ENCODE results near the gene GCK.

The GCK gene

DNA sequence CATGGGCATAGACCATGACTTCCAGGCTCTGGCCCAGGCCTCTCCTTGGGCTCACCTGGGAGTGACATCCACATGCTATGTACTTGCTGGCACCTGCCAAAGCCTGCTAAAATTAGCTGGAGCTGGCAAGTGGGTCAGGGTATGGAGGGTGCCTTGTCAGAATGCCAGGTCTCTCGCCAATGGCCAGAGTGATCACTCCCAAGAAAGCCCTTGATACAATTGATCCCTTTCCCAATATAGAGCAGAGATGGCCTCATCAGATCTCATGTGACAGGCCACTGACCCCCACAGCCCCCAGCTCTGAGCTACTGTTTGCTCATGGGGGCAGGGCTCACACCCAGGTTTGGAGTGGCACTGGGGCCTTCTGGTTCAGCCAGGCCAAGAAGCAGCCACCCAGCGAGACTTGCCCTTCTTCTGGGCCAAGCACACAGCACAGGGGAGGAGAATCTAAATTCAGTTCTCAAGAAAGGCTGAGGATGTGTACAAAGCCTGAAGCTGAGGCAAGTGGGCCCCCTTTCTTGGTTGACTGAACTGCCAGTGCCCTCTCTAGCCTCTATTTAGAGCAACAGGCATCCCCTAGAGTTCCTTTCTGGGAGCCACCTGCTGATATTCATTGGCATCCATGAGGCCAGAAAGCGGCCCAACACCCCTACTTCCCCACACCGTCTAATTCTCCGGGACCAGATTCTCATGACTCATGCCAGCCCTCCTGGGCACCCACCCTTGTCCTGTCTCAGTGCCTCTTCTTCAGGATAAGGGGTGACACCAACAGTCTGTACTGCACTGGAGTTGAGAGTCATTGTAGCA lies 29.2 kb downstream of the GCK start:
- no peak for TF ChIP-seq ZBTB7A (IDR thresholded peaks at IDR 0.05; ENCODE audit: low read depth)
- TF ChIP-seq YY1 (IDR thresholded peaks at IDR 0.05; ENCODE audit: low read depth), result no peak
- no peak for TF ChIP-seq TAF1 (IDR thresholded peaks at IDR 0.05; ENCODE audit: low read depth)
- no peak for TF ChIP-seq EGR1 (IDR thresholded peaks at IDR 0.05)
- TF ChIP-seq RAD21 (IDR thresholded peaks at IDR 0.05; ENCODE audit: low read depth), result no peak
- no peak for TF ChIP-seq CREB1 (IDR thresholded peaks at IDR 0.05; ENCODE audit: low read depth)
- TF ChIP-seq TCF12 (IDR thresholded peaks at IDR 0.05; ENCODE audit: low read depth), result no peak
- TF ChIP-seq FOXM1 (IDR thresholded peaks at IDR 0.05; ENCODE audit: borderline replicate concordance, low read depth), result no peak
- TF ChIP-seq, protein P1, sequence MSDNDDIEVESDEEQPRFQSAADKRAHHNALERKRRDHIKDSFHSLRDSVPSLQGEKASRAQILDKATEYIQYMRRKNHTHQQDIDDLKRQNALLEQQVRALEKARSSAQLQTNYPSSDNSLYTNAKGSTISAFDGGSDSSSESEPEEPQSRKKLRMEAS (IDR thresholded peaks at IDR 0.05), result no peak
- TF ChIP-seq TEAD4 (IDR thresholded peaks at IDR 0.05), result no peak
- no peak for TF ChIP-seq CEBPB (IDR thresholded peaks at IDR 0.05)
- TF ChIP-seq, protein P2, sequence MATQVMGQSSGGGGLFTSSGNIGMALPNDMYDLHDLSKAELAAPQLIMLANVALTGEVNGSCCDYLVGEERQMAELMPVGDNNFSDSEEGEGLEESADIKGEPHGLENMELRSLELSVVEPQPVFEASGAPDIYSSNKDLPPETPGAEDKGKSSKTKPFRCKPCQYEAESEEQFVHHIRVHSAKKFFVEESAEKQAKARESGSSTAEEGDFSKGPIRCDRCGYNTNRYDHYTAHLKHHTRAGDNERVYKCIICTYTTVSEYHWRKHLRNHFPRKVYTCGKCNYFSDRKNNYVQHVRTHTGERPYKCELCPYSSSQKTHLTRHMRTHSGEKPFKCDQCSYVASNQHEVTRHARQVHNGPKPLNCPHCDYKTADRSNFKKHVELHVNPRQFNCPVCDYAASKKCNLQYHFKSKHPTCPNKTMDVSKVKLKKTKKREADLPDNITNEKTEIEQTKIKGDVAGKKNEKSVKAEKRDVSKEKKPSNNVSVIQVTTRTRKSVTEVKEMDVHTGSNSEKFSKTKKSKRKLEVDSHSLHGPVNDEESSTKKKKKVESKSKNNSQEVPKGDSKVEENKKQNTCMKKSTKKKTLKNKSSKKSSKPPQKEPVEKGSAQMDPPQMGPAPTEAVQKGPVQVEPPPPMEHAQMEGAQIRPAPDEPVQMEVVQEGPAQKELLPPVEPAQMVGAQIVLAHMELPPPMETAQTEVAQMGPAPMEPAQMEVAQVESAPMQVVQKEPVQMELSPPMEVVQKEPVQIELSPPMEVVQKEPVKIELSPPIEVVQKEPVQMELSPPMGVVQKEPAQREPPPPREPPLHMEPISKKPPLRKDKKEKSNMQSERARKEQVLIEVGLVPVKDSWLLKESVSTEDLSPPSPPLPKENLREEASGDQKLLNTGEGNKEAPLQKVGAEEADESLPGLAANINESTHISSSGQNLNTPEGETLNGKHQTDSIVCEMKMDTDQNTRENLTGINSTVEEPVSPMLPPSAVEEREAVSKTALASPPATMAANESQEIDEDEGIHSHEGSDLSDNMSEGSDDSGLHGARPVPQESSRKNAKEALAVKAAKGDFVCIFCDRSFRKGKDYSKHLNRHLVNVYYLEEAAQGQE (IDR thresholded peaks at IDR 0.05; ENCODE audit: low read depth), result no peak
- TF ChIP-seq EP300 (IDR thresholded peaks at IDR 0.05; ENCODE audit: borderline replicate concordance), result no peak
- TF ChIP-seq, protein P3, sequence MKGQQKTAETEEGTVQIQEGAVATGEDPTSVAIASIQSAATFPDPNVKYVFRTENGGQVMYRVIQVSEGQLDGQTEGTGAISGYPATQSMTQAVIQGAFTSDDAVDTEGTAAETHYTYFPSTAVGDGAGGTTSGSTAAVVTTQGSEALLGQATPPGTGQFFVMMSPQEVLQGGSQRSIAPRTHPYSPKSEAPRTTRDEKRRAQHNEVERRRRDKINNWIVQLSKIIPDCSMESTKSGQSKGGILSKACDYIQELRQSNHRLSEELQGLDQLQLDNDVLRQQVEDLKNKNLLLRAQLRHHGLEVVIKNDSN (IDR thresholded peaks at IDR 0.05), result no peak
- no peak for TF ChIP-seq NFIC (IDR thresholded peaks at IDR 0.05)

DNA sequence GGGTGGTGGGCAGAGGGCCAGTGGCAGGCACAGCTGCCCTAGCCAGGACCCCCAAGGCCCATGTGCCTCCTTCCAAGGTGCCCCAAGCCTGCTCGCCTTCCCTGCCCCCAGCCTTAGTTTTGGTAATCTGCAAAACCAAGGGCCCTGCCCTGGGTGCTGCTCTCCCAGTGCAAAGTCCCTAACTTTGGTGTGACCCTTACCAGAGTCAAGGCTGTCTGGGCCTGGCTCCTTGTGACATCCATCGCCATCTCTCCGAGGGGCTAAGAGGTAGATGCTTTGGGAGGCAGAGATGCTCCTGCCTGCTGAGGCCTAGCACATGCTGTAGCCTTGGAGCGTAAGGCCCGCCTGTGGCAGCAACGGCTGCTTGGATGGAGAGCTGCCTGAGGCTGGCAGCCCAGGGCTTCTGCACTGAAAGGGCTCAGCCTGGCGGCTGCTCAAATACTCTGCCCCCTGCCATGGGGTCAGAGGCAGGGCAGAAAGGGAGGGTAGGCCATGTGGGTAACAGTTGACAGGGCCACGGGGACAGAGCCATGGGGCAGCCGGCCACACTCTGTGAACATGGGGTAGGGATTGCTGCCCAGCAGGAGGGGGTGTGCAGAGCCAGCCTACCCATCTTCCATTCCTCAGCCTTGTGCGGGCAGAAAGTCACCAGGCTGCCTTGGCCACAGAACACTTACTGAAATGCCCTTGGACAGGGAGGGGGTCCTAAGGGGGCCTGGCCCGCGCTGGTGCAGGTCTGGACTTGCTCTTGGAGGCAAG lies 30.2 kb downstream of the GCK start:
- TF ChIP-seq TCF12 (IDR thresholded peaks at IDR 0.05; ENCODE audit: low read depth) (no peak), NFIC (IDR thresholded peaks at IDR 0.05) (no peak)
- TF ChIP-seq, protein P2 (IDR thresholded peaks at IDR 0.05; ENCODE audit: low read depth), result no peak

DNA sequence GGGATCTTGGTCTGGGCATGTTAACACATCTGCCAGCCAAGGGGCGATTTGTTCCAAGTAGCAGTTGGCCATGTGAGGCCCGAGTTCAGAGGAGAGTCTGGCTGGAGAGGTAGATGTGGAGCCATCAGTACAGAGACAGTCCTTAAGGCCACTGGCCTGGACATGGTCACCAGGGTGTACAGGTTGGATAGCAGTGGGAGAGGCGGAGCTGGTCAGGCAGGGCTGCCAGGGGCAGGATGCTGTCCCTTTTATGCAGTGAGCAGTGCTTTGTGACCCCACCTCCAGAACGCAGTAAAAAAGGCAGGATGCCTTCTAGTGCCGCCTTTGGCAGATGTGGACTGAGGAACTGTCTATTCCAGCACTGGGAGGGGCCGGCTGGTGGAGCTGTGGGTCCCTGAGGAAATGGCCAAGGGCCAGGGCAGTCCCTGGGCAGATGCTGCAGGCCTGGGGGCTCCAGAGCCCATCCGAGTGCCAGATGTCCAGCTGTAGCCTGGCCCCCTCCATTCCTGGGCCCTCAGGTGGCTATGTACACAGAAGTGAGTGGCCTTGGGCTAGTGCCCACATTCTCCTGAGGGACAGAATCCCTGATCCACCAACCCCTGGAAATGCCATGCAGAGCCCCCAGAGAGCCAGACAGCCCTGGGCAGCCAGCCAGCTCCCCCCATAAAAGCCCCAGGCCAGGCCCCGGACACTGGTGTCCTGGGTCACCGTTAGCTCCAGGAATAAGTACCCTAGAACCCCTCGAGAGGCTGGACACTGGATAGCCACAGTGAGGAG lies 31.0 kb downstream of the GCK start:
- TF ChIP-seq TCF12 (IDR thresholded peaks at IDR 0.05; ENCODE audit: low read depth) (no peak), YY1 (IDR thresholded peaks at IDR 0.05; ENCODE audit: low read depth) (no peak), EGR1 (IDR thresholded peaks at IDR 0.05) (no peak)

DNA sequence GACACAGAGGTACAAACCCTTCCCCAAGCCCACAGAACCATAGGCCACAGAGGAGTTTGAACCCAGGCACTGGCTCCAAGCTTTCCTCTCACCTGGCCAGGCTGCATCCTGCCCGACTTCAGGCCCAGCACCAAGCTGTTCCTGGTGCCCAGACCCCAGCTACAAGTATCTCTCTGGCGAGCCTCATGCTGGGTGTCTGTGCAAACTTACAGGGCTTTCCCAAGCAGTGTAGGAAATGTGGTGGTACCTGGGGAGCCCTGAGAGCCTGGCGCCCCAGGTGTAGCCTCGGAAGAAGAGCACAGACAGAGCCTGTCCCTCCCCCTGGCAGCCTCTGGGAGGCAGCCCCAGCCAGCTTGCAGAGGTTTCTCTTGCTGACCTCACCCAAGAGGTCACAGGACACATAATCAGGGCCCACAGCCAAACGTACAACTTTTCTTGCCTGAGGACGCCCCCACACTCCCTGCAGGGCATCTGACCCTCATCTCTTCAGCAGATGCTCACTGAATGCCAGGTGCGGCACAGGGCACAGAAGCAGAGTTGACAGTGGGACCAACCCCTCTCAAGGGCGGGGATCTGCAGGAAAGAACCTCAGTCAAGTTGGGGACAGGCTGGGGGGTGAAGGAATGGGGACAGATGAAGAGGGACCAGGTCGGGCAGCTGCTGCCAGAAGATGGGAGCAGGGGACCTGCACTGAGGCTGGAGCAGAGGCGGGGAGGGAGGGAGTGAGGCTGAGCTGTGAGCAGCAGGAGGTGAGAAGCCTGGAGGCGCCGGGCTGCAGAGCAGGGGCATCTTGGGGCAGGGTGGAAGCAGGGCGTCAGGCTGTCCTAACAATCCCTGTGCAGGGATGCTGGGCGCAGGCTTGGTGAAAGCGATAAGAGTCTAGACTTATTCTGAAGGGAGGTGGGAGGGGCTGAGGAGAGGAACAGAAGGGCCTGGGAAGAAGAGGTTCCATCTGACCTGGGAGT lies 31.8 kb downstream of the GCK start:
- no peak for TF ChIP-seq TCF12 (IDR thresholded peaks at IDR 0.05; ENCODE audit: low read depth)
- TF ChIP-seq RAD21 (IDR thresholded peaks at IDR 0.05; ENCODE audit: low read depth), result peak; percentile 32

DNA sequence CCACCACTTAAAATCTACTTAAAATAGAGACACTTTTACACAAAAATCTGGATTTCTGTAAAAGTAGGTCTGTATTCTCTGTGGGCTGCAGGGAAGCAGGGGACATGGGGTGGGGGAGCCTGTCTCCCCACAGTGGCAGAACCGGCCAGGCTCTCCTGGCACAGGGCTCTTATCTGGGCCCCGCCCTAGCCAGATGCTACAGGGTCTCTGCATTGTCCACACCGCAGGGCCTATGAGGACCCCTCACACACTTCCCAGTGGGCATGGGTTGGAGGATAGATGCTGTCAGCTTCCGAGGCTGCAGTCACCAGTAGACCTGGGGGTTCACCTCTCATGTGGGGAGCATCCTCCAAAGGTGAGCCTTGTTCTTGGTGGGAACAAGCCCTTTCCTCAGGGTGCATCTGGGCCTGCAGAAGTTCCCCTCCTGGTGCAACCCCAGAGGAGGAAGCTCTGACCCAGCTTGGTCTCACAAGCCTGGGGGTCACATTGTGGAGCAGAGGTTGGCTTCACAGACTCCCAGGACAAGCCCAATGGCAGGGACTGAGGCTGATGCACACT lies 32.7 kb downstream of the GCK start:
- TF ChIP-seq, protein P1 (IDR thresholded peaks at IDR 0.05), result no peak
- TF ChIP-seq CREB1 (IDR thresholded peaks at IDR 0.05; ENCODE audit: low read depth) (no peak), RAD21 (IDR thresholded peaks at IDR 0.05; ENCODE audit: low read depth) (no peak), TEAD4 (IDR thresholded peaks at IDR 0.05) (no peak), ZBTB7A (IDR thresholded peaks at IDR 0.05; ENCODE audit: low read depth) (no peak), EGR1 (IDR thresholded peaks at IDR 0.05) (no peak), YY1 (IDR thresholded peaks at IDR 0.05; ENCODE audit: low read depth) (no peak), EP300 (IDR thresholded peaks at IDR 0.05; ENCODE audit: borderline replicate concordance) (no peak), FOXM1 (IDR thresholded peaks at IDR 0.05; ENCODE audit: borderline replicate concordance, low read depth) (no peak), CEBPB (IDR thresholded peaks at IDR 0.05) (no peak), TAF1 (IDR thresholded peaks at IDR 0.05; ENCODE audit: low read depth) (no peak)
- TF ChIP-seq, protein P3 (IDR thresholded peaks at IDR 0.05), result no peak
- TF ChIP-seq, protein P2 (IDR thresholded peaks at IDR 0.05; ENCODE audit: low read depth), result no peak
